ENCODE data around the gene PHF3. TPM values are rescaled to one million over a fixed set of nuclear protein-coding genes. Genes with fewer than 3 reads are reported as not detected.

The PHF3 gene
- total RNA-seq, 1 donor from 2014 or later: 34.7 TPM

DNA sequence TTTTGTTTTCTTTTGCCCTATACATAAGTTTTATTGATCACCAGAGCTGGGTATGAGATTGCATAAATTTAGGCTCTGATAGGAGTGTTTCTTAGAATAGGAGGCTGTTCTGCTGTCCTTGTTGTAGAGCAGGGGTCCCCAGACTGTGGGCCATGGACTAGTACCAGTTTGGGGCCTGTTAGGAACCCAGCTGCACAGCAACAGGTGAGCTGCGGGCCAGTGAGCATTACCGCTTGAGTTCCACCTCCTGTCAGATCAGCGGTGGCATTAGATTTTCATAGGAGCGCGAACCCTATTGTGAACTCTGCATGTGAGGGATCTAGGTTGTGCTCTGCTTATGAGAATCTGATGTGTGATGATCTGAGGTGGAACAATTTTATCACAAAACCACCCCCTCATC lies 26.2 kb downstream of the PHF3 start:
- Mint-ChIP-seq H3K4me1 (ENCODE audit: low read depth) (peaks cover 28% of the 10 kb centered on the region), H3K27ac (ENCODE audit: unreplicated experiment) (no peak overlapping the region), H3K36me3 (ENCODE audit: low read depth) (no peaks in the 10 kb centered on the region), H3K27me3 (ENCODE audit: low read depth) (no peaks in the 10 kb centered on the region), H3K4me3 (ENCODE audit: unreplicated experiment) (no peak overlapping the region), H3K9me3 (ENCODE audit: low read depth) (no peaks in the 10 kb centered on the region)
- DNase-seq (ENCODE audit: low spot score): no peak
- TF ChIP-seq, protein P1, sequence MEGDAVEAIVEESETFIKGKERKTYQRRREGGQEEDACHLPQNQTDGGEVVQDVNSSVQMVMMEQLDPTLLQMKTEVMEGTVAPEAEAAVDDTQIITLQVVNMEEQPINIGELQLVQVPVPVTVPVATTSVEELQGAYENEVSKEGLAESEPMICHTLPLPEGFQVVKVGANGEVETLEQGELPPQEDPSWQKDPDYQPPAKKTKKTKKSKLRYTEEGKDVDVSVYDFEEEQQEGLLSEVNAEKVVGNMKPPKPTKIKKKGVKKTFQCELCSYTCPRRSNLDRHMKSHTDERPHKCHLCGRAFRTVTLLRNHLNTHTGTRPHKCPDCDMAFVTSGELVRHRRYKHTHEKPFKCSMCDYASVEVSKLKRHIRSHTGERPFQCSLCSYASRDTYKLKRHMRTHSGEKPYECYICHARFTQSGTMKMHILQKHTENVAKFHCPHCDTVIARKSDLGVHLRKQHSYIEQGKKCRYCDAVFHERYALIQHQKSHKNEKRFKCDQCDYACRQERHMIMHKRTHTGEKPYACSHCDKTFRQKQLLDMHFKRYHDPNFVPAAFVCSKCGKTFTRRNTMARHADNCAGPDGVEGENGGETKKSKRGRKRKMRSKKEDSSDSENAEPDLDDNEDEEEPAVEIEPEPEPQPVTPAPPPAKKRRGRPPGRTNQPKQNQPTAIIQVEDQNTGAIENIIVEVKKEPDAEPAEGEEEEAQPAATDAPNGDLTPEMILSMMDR (IDR thresholded peaks at IDR 0.05): no peak

DNA sequence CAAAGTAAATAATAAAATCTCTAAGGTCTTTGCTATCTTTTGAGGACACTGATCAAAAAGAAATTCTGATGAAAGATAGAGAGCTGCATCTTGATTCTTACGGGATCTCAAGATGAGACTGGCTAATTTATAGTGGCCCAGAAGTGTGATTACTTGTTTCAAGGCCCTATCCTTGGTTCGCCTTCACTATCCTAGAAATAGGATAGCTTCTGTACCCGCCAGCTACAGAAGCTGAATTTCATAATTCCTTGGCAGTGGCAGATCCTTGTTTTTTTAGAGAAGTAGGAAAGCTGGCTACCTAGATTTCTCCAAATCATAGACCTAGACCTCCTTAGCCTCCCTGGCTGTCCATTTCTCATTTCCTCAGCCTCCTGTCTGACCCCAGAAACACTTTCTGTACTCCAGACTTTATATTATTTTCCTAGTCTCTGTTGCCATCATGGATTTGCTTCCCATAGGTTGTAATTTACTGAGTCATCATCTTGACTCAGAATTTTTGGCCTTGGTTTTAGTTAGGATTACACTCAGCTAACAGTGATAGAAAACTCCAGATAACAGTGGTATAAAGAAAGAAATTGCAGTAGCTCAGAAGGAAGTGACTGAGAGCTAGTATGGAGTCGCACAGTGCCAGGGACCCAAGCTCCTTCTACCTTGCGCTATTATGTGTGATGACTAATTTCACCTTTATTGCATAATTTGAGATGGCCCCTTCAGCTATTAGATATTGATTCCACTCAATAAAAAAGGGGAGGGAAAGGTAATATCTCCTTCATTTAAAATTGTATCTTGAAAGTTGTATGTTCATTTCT lies 27.7 kb downstream of the PHF3 start:
- TF ChIP-seq, protein P1 (IDR thresholded peaks at IDR 0.05): no peak
- no peaks in the 10 kb centered on the region for H3K27me3 Mint-ChIP-seq (ENCODE audit: low read depth)
- no peaks in the 10 kb centered on the region for H3K9me3 Mint-ChIP-seq (ENCODE audit: low read depth)
- H3K4me3 Mint-ChIP-seq (ENCODE audit: unreplicated experiment): no peak overlapping the region
- H3K27ac Mint-ChIP-seq (ENCODE audit: unreplicated experiment): peak overlapping the region; percentile 94
- H3K36me3 Mint-ChIP-seq (ENCODE audit: low read depth): no peaks in the 10 kb centered on the region
- H3K4me1 Mint-ChIP-seq (ENCODE audit: low read depth): peaks cover 20% of the 10 kb centered on the region
- DNase-seq (ENCODE audit: low spot score): no peak

GRCh38 chr6:63663956-63664281 lies 28.3 kb downstream of the PHF3 start:
- no peak for DNase-seq (ENCODE audit: low spot score)
- Mint-ChIP-seq H3K4me3 (ENCODE audit: unreplicated experiment) (no peak overlapping the region), H3K4me1 (ENCODE audit: low read depth) (peaks cover 24% of the 10 kb centered on the region), H3K27me3 (ENCODE audit: low read depth) (no peaks in the 10 kb centered on the region), H3K36me3 (ENCODE audit: low read depth) (no peaks in the 10 kb centered on the region), H3K9me3 (ENCODE audit: low read depth) (no peaks in the 10 kb centered on the region), H3K27ac (ENCODE audit: unreplicated experiment) (peak overlapping the region; percentile 94)
- TF ChIP-seq, protein P1 (IDR thresholded peaks at IDR 0.05): no peak

GRCh38 chr6:63671098-63671754 lies 35.6 kb downstream of the PHF3 start:
- no peak for DNase-seq (ENCODE audit: low spot score)
- Mint-ChIP-seq H3K27ac (ENCODE audit: unreplicated experiment) (no peak overlapping the region), H3K4me3 (ENCODE audit: unreplicated experiment) (no peak overlapping the region), H3K9me3 (ENCODE audit: low read depth) (no peaks in the 10 kb centered on the region), H3K36me3 (ENCODE audit: low read depth) (no peaks in the 10 kb centered on the region), H3K4me1 (ENCODE audit: low read depth) (peaks cover 27% of the 10 kb centered on the region), H3K27me3 (ENCODE audit: low read depth) (no peaks in the 10 kb centered on the region)
- TF ChIP-seq, protein P1 (IDR thresholded peaks at IDR 0.05): no peak

GRCh38 chr6:63672582-63673129 lies 37.1 kb downstream of the PHF3 start:
- no peaks in the 10 kb centered on the region for H3K27me3 Mint-ChIP-seq (ENCODE audit: low read depth)
- DNase-seq (ENCODE audit: low spot score): no peak
- H3K9me3 Mint-ChIP-seq (ENCODE audit: low read depth): no peaks in the 10 kb centered on the region
- H3K27ac Mint-ChIP-seq (ENCODE audit: unreplicated experiment): no peak overlapping the region
- no peaks in the 10 kb centered on the region for H3K36me3 Mint-ChIP-seq (ENCODE audit: low read depth)
- no peak overlapping the region for H3K4me3 Mint-ChIP-seq (ENCODE audit: unreplicated experiment)
- H3K4me1 Mint-ChIP-seq (ENCODE audit: low read depth): peaks cover 27% of the 10 kb centered on the region
- TF ChIP-seq, protein P1 (IDR thresholded peaks at IDR 0.05): no peak
